Panc1 (cell line): ENCODE results near the gene POU2F1. TPM values are rescaled to one million over a fixed set of nuclear protein-coding genes. Genes with fewer than 3 reads are reported as not detected.

Source experiments
- ATAC-seq: fragments of 200-7000 bp; cut with Tn5 transposase; 2 replicates; pipeline ENCODE4 v1.9.1; 2020; ENCODE audit warnings: mild to moderate bottlenecking, moderate library complexity
- BruUV-seq: library from RNA; stranded (reverse); fragments of 400-500 nt; replicated peaks from 2 replicates; lab custom pipeline; 2021; lab: Mats Ljungman, UMichigan
- CTCF ChIA-PET: fragments of 300-600 bp; sonication (Branson Sonifier 250); formaldehyde crosslinking; loops from one replicate; lab custom pipeline; 2022; ENCODE audit warnings: antibody characterized with exemption; lab: Charles Lee
- POLR2A ChIA-PET: fragments of 300-600 bp; sonication (Branson Sonifier 250); formaldehyde crosslinking; loops from one replicate; lab custom pipeline; 2022; ENCODE audit warnings: antibody characterized with exemption; lab: Charles Lee
- DNase-seq: peaks from one replicate; pipeline ENCODE4 v3.0.0-alpha.2; 2010; ENCODE audit warnings: low read depth, low spot score
- H3K27ac ChIP-seq: 2 replicates; pipeline ENCODE4 v1.5.1; 2011; ENCODE audit warnings: mild to moderate bottlenecking, low read length, inconsistent platforms
- H3K27me3 ChIP-seq: fragments of 200-500 bp; sonication (Bioruptor generic); 2 replicates; pipeline ENCODE4 v1.6.0; 2014; ENCODE audit warnings: low read length, inconsistent platforms; ENCODE audit not compliant: control insufficient read depth, insufficient read depth
- H3K36me3 ChIP-seq: fragments of 200-500 bp; sonication (Bioruptor generic); 2 replicates; pipeline ENCODE4 v1.5.1; 2014; ENCODE audit warnings: inconsistent platforms, mild to moderate bottlenecking, low read length, moderate library complexity; ENCODE audit not compliant: control insufficient read depth, insufficient read depth
- H3K4me1 ChIP-seq: 2 replicates; pipeline ENCODE4 v1.5.1; 2011; ENCODE audit warnings: inconsistent platforms, mild to moderate bottlenecking, low read length, moderate library complexity; ENCODE audit not compliant: control insufficient read depth, insufficient read depth
- H3K4me3 ChIP-seq, 2 experiments: 2 replicates each; pipeline ENCODE4 v1.5.1; 2011 to 2012; ENCODE audit warnings: low read depth in 2 of 2, low read length in 2 of 2, mild to moderate bottlenecking in 2 of 2, inconsistent platforms in 1 of 2, moderate library complexity in 1 of 2
- H3K9me3 ChIP-seq: fragments of 200-500 bp; sonication (Bioruptor generic); 2 replicates; pipeline ENCODE4 v1.5.1; 2014; ENCODE audit warnings: low read depth, mild to moderate bottlenecking, inconsistent platforms, low read length, moderate library complexity; ENCODE audit not compliant: control insufficient read depth, insufficient read depth
- CTCF ChIP-seq: fragments of 450-650 bp; IDR thresholded peaks from 2 replicates; pipeline ENCODE4 v1.5.1; 2017; ENCODE audit warnings: mild to moderate bottlenecking
- POLR2AphosphoS5 ChIP-seq: IDR thresholded peaks from 2 replicates; pipeline ENCODE4 v1.6.1; 2012; ENCODE audit warnings: mild to moderate bottlenecking, low read depth, low read length, moderate library complexity
- REST ChIP-seq, 2 experiments: IDR thresholded peaks; 2 replicates each; pipeline ENCODE4 v1.6.1; 2011 to 2012; ENCODE audit warnings: low read depth in 2 of 2, control low read depth in 1 of 2, low read length in 1 of 2, mild to moderate bottlenecking in 1 of 2, moderate library complexity in 1 of 2; ENCODE audit not compliant: insufficient read depth in 1 of 2
- SIN3A ChIP-seq: IDR thresholded peaks from 2 replicates; pipeline ENCODE4 v1.6.1; 2012; ENCODE audit warnings: low read depth, mild to moderate bottlenecking, low read length, moderate library complexity, borderline replicate concordance; ENCODE audit not compliant: insufficient read depth
- TCF7L2 ChIP-seq: IDR thresholded peaks from 2 replicates; pipeline ENCODE4 v1.6.1; 2011; ENCODE audit warnings: mild to moderate bottlenecking, low read depth, low read length, inconsistent platforms
- in situ Hi-C: cut with HindIII; loops from 2 replicates; pipeline ENCODE4 v1.10.0; 2016; ENCODE audit warnings: low sequenced_read_pairs, low pct_unique_long_range_greater_than_20kb
- intact Hi-C: fragments of 100-400 bp; cut with micrococcal nuclease; formaldehyde crosslinking; loops from one replicate; pipeline ENCODE4 v1.10.0; 2022; ENCODE audit not compliant: unreplicated experiment
- total RNA-seq: library from RNA; stranded (reverse); gene quantifications from one replicate; pipeline ENCODE4 v1.2.1, GENCODE V29; 2021; ENCODE audit not compliant: unreplicated experiment

The POU2F1 gene
- total RNA-seq, 1 experiment from 2014 or later, result 17.1 TPM

- DNase-seq, result no peak
- no peak for ATAC-seq
- no peaks in the 10 kb centered on the region for H3K4me1 ChIP-seq
- no peak for TF ChIP-seq REST (IDR thresholded peaks at IDR 0.05; ENCODE audit: insufficient read depth in 1 of 2, low read depth in 2 of 2, low read length in 1 of 2)
- no peak for TF ChIP-seq CTCF
- TF ChIP-seq TCF7L2, result no peak
- no peak for TF ChIP-seq SIN3A
- no peak for TF ChIP-seq POLR2AphosphoS5
- no TSS peak for BruUV-seq
- CTCF ChIA-PET, result no interaction called here
- no peak overlapping the region for H3K4me3 ChIP-seq
- POLR2A ChIA-PET, result no interaction called here
- H3K9me3 ChIP-seq, result no peaks in the 10 kb centered on the region
- intact Hi-C loops (no loop called here), in situ Hi-C loops (no loop called here)
- no peaks in the 10 kb centered on the region for H3K27me3 ChIP-seq
- no peak overlapping the region for H3K27ac ChIP-seq
- H3K36me3 ChIP-seq, result no peaks in the 10 kb centered on the region; the same call in none of the 2 replicates
Measured at GRCh38 chr1:167412072-167412471, 191.4 kb downstream of the POU2F1 start.

GRCh38 chr1:167412920-167413319 is 192.2 kb downstream of the POU2F1 start:
- ChIA-PET CTCF (no interaction called here), POLR2A (interaction anchor here (0.7 kb wide), 1 partner anchor 9 kb away, joined by 5 read pairs; no protein-coding TSS in a partner anchor)
- H3K27me3 ChIP-seq, result no peaks in the 10 kb centered on the region
- no peaks in the 10 kb centered on the region; the same call in 1 of the 2 replicates for H3K36me3 ChIP-seq
- H3K4me1 ChIP-seq, result no peaks in the 10 kb centered on the region
- DNase-seq (no peak), ATAC-seq (no peak)
- H3K4me3 ChIP-seq, result no peak overlapping the region
- H3K9me3 ChIP-seq, result no peaks in the 10 kb centered on the region
- TF ChIP-seq SIN3A (no peak), POLR2AphosphoS5 (no peak), CTCF (no peak), REST (IDR thresholded peaks at IDR 0.05; ENCODE audit: insufficient read depth in 1 of 2, low read depth in 2 of 2, low read length in 1 of 2) (no peak), TCF7L2 (no peak)
- no TSS peak for BruUV-seq
- intact Hi-C loops (no loop called here), in situ Hi-C loops (no loop called here)
- H3K27ac ChIP-seq, result no peak overlapping the region
